ENCODE results near the gene ERN1. TPM values are rescaled to one million over a fixed set of nuclear protein-coding genes. Genes with fewer than 3 reads are reported as not detected.
A peak's percentile ranks its signal among the peaks of the same experiment; 100 is the strongest.

Gene ERN1
- total and polyA plus RNA-seq, 2 of the 8 experiments (the other 6 are each of a cell fraction or from before 2014, with no cell fraction given), result 1.8 to 3.9 TPM

DNA sequence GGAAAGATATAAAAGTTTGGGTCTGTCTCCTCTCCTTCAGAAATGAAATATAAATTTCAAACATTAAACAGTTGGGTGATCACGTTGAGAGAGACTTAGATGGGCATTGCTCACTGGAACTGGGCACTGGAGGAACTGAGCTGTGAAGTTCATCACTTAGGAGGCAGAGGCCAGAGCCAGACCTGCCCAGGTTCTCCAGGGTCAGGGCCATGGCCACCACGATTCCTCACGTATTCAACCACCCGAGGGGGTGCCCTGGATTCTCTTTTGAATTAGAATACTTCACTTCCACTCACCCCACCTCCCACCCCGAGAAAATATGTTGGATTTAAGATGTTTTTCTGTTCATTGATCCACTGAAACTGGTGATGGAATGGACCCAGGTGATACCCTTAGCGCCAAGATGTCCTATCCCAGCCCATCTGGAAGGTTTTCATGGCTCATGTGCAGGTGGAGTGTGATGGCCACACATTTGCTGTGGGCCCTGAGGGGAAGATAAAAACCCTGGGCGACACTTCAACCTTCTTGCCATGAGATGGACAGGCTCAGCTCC lies 125.7 kb downstream of the ERN1 start:
- Histone ChIP-seq H3K9ac (replicated peaks in 1 of 4; ENCODE audit: extremely low read depth in 1 of 4, low read depth in 3 of 4, low read length in 3 of 4) (no peak overlapping the region), H3K79me2 (ENCODE audit: control insufficient read depth in 1 of 2, insufficient read depth in 2 of 2, low read length in 2 of 2) (no peaks in the 10 kb centered on the region), H3K14ac (ENCODE audit: insufficient read length) (no peak overlapping the region), H3K27ac (ENCODE audit: low read depth, low read length) (no peak overlapping the region), H2AFZ (ENCODE audit: low read length) (no peak overlapping the region), H2AK5ac (ENCODE audit: low read depth, low read length) (no peak overlapping the region), H3K36me3 (ENCODE audit: control insufficient read depth in 2 of 4, insufficient read depth in 4 of 4, low read length in 3 of 4) (no peaks in the 10 kb centered on the region), H2BK15ac (ENCODE audit: low read length) (no peak overlapping the region), H3K4me1 (replicated peaks in 1 of 4; ENCODE audit: control insufficient read depth in 3 of 4, insufficient read depth in 4 of 4, low read length in 3 of 4) (peaks cover 0 to 12% (median 2%) of the 10 kb centered on the region in 4 experiments; a peak in 3 of 7 replicates), H3K18ac (ENCODE audit: extremely low read depth, low read length) (no peak overlapping the region), H3K4me3 (ENCODE audit: extremely low read depth in 1 of 4, insufficient read depth in 2 of 4, low read depth in 3 of 4, low read length in 4 of 4) (no peak overlapping the region), H4K8ac (ENCODE audit: extremely low read depth, insufficient read depth, low read length) (no peak overlapping the region), H4K91ac (replicated peaks; ENCODE audit: insufficient read length, low read length) (no peak overlapping the region), H2BK120ac (replicated peaks; ENCODE audit: low read depth, low read length) (no peak overlapping the region), H3K4me2 (ENCODE audit: insufficient read depth in 1 of 2, low read depth in 2 of 2, low read length in 2 of 2) (no peak overlapping the region), H3K27me3 (replicated peaks in 1 of 4; ENCODE audit: control insufficient read depth in 3 of 4, extremely low read depth in 1 of 4, insufficient read depth in 3 of 4, low read length in 3 of 4) (peaks cover 0 to 8% (median 4%) of the 10 kb centered on the region in 4 experiments; a peak in 4 of 7 replicates), H3K79me1 (ENCODE audit: low read depth, low read length) (no peaks in the 10 kb centered on the region), H4K5ac (ENCODE audit: insufficient read length, low read depth, low read length) (no peak overlapping the region), H3K23me2 (ENCODE audit: low read depth, low read length) (0 out of 2 replicates have a peak, but pooled peaks cover under 1% of the 10 kb centered on the region), H2BK12ac (ENCODE audit: low read depth, low read length) (no peak overlapping the region), H4K20me1 (replicated peaks in 1 of 2; ENCODE audit: control insufficient read depth in 1 of 2, insufficient read depth in 2 of 2, low read length in 2 of 2) (peaks cover 0 to 5% of the 10 kb centered on the region in 2 experiments), H2BK5ac (ENCODE audit: low read depth, low read length) (no peak overlapping the region), H3K56ac (replicated peaks; ENCODE audit: insufficient read length, low read depth, low read length) (no peak overlapping the region), H3K4ac (replicated peaks; ENCODE audit: insufficient read length, low read depth, low read length) (no peak overlapping the region), H3K9me3 (ENCODE audit: insufficient read depth in 2 of 2, low read depth in 1 of 2, low read length in 1 of 2) (no peaks in the 10 kb centered on the region), H2BK20ac (ENCODE audit: low read length) (no peak overlapping the region), H3K23ac (ENCODE audit: insufficient read length) (no peak overlapping the region)
- CTCF ChIA-PET (ENCODE audit: partially characterized antibody), result interaction anchor here (1.3 to 4.0 kb wide), 5 partner anchors 9 to 86 kb away, joined by 3 to 26 read pairs (median 11); partner anchors contain the start of gene GH1
- POLR2A ChIA-PET (ENCODE audit: partially characterized antibody), result interaction anchor here (1.0 kb wide), 1 partner anchor 10 kb away, joined by 3 read pairs; no protein-coding TSS in a partner anchor
- 88% methylated on average over 7 of the region's 7 CpGs; no CpG with 5 or more reads in 1 of the 2 experiments for WGBS, 2 experiments (ENCODE audit: extremely low coverage in 1 of 2, insufficient coverage in 1 of 2, insufficient read length in 1 of 2, insufficient replicate concordance in 2 of 2, low coverage in 1 of 2, low lambda C conversion rate in 2 of 2, missing lambda C conversion rate in 1 of 2)
- peak in 1 of 2 experiments; percentile 29 for DNase-seq (ENCODE audit: low read depth in 1 of 2, low spot score in 2 of 2)
- FAIRE-seq, result no peak
- TF ChIP-seq, protein P1, sequence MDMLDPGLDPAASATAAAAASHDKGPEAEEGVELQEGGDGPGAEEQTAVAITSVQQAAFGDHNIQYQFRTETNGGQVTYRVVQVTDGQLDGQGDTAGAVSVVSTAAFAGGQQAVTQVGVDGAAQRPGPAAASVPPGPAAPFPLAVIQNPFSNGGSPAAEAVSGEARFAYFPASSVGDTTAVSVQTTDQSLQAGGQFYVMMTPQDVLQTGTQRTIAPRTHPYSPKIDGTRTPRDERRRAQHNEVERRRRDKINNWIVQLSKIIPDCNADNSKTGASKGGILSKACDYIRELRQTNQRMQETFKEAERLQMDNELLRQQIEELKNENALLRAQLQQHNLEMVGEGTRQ (IDR thresholded peaks at IDR 0.05; ENCODE audit: low read length), result no peak
- TF ChIP-seq TAF7 (optimal IDR thresholded peaks at IDR 0.05; ENCODE audit: borderline replicate concordance, low read depth, low read length) (no peak), CHD1 (IDR thresholded peaks at IDR 0.05; ENCODE audit: low read depth, low read length) (no peak), JUN (IDR thresholded peaks at IDR 0.05; ENCODE audit: low read depth, low read length) (no peak), SP4 (IDR thresholded peaks at IDR 0.05; ENCODE audit: low read length) (no peak), EGR1 (IDR thresholded peaks at IDR 0.05; ENCODE audit: borderline replicate concordance, low read depth, low read length) (no peak), NANOG (IDR thresholded peaks at IDR 0.05; ENCODE audit: insufficient read depth, low read depth, low read length, poor library complexity, severe bottlenecking) (no peak), TBP (IDR thresholded peaks at IDR 0.05; ENCODE audit: low read depth, low read length) (no peak), EZH2 (IDR thresholded peaks at IDR 0.05; ENCODE audit: low read depth, low read length, severe bottlenecking) (no peak), E2F6 (IDR thresholded peaks at IDR 0.05) (no peak), SP2 (IDR thresholded peaks at IDR 0.05; ENCODE audit: low read length) (no peak), TCF12 (IDR thresholded peaks at IDR 0.05; ENCODE audit: low read depth, low read length) (no peak)
